GM03348 (cell line): ENCODE results near the gene CRYBG3.

Experiments used
- DNase-seq: peaks from one replicate; pipeline ENCODE4 v3.0.0; 2012; ENCODE audit warnings: low spot score

The CRYBG3 gene

DNA sequence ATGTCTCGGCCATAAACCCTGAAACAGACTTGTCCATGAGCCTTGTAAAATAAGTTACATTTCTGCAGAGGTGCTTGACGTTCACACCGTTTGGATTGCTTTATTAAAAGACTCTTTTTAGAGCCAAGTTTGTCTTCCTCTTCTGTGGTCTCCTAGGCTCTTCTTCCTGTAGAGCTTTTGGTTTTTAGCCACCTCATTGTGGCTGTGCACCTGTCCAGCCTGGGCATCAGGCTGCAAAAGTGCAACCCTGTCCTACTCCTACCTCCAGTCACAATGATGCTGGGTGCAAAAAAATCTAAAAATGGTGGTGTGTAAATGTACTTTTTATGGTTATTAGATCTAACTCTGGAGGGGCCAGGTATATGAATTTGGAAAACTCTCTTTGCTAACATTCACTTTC is 153.2 kb downstream of the CRYBG3 start:
- DNase-seq: no peak

DNA sequence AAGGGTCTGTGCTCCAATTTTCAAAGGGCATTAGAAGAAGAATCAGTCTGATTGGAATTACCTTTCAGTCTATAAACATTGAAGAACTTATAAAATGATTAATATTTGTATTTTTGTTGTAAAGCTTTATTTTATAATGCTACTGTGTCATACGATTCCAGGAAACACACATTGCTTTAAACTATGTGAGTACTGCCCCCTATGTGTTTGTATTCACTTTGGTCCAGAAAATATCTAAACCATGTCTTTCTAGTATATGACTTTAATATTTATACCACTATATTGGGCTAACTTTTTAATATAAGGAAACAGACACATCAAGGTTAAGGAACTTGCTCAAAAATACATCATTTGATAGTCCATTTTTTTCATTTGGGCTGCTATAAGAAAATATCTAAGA is 153.7 kb downstream of the CRYBG3 start:
- no peak for DNase-seq

- DNase-seq: no peak
These were observed 157.8 kb downstream of the CRYBG3 start for GRCh38 chr3:97979610-97980009.

- no peak for DNase-seq
These were observed 160.1 kb downstream of the CRYBG3 start for GRCh38 chr3:97981886-97982285.

GRCh38 chr3:97983933-97984491 is 162.2 kb downstream of the CRYBG3 start:
- no peak for DNase-seq

DNA sequence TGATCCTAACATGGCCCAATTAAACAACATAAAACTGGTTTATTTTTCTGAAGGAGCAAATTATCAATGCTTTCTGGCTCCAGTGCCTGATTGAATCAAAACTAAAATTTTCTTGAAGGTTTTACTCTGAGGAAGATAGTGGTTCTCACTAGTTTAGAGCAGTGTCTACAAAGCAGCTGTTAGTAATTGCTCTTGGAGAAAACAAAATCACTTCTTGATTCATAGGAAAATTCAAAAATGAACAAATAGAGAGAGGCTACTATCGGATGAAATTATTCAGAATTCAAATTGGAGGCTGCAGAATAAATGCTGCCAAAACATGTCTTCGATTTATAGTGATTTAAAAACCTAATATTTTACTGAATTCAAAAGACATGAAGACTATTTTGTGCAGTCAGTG is 165.5 kb downstream of the CRYBG3 start:
- no peak for DNase-seq

DNA sequence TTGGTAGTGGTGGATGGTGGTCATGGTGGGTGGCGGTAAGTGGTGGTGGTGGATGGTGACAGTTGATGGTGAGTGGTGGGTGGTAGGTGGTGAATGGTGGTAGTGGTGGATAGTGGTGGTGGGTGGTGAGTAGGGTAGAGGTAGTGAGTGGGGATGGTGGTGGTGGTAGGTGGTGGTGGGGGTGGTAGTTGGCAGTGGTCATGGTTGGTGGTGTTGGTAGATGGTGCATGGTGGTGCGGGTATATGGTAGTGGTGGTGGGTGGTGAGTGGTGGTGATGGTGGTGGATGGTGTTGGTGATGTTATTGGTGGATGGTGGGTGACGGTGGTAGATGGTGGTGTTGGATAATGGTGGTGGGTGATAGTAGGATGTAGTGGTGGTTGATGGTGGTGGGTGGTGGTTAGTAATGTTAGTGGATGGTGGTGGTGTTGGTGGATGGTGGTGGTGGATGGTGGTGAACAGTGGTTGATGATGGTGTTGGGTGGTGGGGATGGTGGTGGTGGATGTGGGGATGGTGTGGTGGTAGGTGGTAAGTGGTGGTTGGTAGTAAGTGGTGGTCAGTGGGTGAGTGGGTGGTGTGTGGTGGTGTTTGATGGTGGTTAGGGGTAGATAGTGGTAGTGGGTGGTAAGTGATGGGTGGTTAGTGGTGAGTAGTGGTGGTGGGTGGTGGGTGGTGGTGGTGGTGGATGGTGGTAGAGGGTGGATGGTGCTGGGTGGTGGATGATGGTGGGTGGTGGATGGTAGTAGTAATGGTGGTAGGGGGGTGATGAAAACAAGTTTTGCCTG is 167.2 kb downstream of the CRYBG3 start:
- DNase-seq: no peak

- no peak for DNase-seq
These were observed 168.9 kb downstream of the CRYBG3 start for GRCh38 chr3:97990624-97991292.

DNA sequence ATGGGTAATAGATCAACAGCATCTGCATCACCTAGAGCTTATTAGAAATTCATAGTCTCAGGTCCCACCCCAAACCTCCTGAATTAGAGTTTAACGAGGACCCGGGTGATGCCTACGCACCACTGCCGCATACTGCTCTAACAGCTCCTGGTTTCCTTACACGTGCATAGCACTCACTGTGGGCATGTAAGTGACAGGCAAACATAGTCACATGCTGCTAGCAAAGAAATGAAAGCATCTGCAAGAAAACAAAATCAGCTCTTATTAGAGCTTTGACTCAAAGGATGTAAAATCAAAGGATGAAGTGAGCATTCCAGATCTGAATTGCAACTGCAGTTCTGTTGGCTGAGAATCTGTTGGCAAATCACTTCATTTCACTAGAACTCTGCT is 169.5 kb downstream of the CRYBG3 start:
- DNase-seq: no peak

DNA sequence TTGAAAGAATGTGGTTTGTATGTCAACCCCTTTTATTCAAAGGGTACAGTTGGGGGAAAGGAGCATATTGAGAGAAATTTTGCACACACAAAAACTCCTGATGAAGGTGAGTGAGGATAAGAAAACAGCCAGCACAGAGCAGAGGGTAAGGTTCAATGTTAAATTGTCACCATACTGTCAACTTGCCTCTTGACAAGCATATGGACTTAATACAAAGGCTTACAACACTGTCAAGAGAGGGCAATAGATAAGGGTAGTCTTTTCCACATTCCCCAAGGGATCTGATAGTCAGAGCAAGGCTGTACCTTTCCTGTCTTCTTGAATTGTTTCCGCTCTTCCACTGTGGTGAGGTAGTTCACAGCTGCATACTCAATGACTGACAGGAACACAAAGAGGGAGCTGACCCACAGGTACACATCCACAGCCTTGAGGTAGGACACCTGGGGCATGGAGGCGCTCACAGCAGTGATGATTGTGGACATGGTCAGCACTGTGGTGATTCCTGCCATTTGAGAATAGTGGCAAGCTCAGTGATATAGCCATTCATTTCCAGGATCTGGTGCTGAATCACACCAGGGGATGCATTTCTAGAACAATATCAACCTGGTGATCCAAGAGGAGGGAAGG is 170.8 kb downstream of the CRYBG3 start:
- DNase-seq: no peak

DNA sequence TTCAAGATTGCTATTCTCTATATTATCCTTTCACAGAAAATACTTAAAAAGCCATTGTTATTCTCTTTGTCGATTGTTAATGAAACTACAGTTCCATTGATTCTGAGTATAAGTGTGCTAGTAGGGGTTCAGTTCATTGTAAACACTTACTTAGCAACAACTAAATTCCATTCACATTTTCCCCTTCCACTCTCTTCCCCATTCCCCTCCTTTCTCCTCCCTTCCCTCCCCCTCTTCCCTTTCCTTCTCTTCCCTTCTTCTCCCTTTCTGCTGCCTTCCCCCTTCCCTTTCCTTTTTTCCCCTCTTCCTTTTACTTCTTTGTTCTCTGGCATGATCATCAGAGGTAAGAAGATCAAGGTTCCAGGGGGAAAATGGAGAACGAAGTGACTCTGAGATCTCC is 171.7 kb downstream of the CRYBG3 start:
- DNase-seq: no peak

DNA sequence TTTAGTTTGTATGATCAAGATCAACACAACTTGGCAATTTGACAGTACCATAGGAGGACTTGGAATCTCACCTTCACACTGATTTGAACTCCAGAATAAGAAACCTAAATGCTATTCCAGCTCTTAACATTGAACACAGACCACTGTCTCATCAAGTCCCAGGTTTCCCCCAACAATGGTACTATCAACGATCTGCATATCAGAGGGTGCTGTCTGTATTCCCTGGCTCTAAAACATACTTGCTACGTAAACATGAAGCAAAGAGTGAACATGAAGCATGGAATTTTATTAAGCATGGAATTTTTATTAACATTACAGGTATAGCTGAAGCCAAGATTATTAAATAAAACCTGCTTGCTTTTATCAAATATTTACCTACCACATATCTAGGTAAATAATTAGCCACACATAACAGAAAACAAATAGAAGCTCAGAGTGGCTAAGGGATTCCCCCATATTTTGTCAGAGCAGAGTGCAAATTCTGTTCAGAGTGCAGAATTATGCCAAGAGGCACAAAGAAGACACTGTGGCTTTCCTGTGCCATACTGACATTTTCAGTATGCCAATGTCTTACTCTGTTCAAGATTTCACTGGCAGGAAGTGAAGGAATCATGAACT is 172.6 kb downstream of the CRYBG3 start:
- DNase-seq: no peak
